Epidermal melanocyte (primary cell): ENCODE data around the gene ATP5MC3.

Experiments used
- DNase-seq: peaks from one replicate; pipeline ENCODE4 v3.0.0; 2011; ENCODE audit warnings: low spot score; ENCODE audit not compliant: insufficient read length

The ATP5MC3 gene

GRCh38 chr2:175168564-175168945 is 13.0 kb downstream of the ATP5MC3 start:
- DNase-seq: no peak

DNA sequence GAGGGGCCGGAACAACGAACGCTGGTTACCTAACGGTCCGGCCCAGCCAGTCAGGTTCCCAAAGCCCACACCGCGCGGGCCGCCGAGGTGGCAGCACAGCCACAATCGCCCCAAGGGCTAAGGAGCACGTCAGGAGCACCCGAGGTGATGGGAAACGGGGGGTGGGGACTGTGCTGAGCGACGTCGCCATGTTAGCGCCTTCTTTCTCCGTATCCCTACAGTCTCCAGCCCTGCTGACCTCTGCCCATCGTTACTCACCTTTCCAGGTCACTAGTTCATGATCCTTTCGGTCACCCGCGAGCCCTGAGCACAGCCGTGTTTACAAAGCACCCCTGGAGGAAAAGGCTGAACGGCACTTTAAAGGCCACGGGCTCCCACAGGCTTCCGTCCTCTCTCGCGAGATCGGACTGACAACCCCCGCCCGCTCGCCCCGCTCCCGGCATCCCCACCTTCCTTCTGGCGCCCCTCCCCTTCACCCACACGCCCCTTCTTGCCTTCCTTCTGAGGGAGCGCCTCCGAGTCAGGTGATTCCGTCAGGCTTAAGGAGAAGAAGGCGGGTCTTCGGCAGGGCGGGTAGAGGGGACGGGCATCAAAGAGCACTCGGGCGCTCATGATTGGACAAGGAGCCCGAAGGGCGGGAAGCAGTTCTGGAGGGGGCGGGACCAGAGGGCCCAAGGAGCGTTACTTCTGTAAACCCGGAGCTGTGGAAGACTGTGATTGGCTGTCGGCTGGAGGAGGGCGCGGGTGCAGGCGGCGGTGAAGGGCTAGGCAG is 13.5 kb downstream of the ATP5MC3 start, which contains the start of gene ATF2:
ATF2 (minus strand) TSS at position 412 of the 772 bp plus-strand sequence. CDS start 31,760 bp downstream, outside the sequence.
- DNase-seq: peak; percentile 68

GRCh38 chr2:175167076-175167791 is 14.3 kb downstream of the ATP5MC3 start:
- no peak for DNase-seq

- no peak for DNase-seq
Measured at GRCh38 chr2:175166216-175166824, 15.2 kb downstream of the ATP5MC3 start.

GRCh38 chr2:175164235-175164634 is 17.3 kb downstream of the ATP5MC3 start:
- DNase-seq: no peak

GRCh38 chr2:175158894-175159293 is 22.6 kb downstream of the ATP5MC3 start:
- DNase-seq: no peak

- DNase-seq: no peak
Measured at GRCh38 chr2:175156534-175156933, 25.0 kb downstream of the ATP5MC3 start.

- DNase-seq: no peak
Measured at GRCh38 chr2:175154661-175155082, 26.8 kb downstream of the ATP5MC3 start.

DNA sequence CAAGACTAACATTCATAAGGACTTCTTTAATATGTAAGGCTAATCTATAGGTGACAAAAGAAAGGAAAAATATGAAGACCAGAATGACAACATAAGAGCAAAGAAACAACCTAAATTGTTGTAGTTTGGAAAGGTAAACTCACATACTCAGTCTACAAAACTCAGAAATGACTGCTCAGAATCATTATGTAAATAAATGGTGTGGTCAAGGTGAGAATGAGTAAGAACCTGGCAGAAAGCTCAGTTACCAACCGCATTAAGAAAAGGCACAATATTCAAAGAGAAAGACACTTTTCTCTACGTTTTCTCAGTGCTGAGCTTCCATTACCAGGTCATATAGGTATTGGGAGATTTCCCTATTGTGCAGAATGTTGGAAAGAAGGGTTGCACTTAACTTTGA is 29.3 kb downstream of the ATP5MC3 start:
- no peak for DNase-seq

- no peak for DNase-seq
Measured at GRCh38 chr2:175151791-175152190, 29.7 kb downstream of the ATP5MC3 start.

DNA sequence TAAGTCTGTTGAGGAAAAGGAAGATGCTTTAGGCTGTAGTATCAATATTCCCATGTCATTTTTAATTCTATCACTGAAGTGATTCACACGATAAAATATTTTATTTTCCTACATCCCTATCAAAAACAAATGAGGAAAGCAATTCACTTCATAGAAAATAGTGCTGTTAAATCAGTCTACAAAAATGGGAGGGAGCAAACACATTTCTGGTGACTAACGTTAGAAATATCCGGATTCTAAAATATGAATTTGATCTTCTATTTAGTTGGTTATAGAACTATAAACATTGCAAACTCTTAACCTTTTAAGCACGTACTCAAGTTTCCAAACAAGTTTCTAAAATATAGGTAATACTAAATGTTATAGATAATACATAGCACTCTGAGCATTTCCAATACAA is 34.3 kb downstream of the ATP5MC3 start:
- no peak for DNase-seq

- DNase-seq: no peak
Measured at GRCh38 chr2:175143678-175144077, 37.8 kb downstream of the ATP5MC3 start.

- DNase-seq: no peak
Measured at GRCh38 chr2:175143191-175143590, 38.3 kb downstream of the ATP5MC3 start.

DNA sequence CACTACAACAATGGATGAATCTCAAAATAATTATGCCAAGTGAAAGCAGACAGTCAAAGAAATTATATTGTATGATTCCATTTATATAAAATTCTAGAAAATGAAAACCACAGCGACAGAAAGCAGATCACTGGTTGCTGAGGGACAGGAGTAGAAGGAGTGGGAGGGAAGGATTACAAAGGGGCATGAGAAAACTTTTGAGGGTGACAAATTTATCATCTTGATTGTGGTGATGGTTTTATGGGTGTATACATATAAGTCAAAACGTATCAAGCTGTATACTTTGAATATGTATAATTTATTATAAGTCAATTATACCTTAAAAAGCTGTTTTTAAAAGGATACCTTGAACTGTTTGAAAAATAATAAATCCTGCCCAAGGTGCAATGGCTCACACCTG is 41.2 kb downstream of the ATP5MC3 start:
- DNase-seq: no peak

- DNase-seq: no peak
Measured at GRCh38 chr2:175137793-175138192, 43.7 kb downstream of the ATP5MC3 start.

DNA sequence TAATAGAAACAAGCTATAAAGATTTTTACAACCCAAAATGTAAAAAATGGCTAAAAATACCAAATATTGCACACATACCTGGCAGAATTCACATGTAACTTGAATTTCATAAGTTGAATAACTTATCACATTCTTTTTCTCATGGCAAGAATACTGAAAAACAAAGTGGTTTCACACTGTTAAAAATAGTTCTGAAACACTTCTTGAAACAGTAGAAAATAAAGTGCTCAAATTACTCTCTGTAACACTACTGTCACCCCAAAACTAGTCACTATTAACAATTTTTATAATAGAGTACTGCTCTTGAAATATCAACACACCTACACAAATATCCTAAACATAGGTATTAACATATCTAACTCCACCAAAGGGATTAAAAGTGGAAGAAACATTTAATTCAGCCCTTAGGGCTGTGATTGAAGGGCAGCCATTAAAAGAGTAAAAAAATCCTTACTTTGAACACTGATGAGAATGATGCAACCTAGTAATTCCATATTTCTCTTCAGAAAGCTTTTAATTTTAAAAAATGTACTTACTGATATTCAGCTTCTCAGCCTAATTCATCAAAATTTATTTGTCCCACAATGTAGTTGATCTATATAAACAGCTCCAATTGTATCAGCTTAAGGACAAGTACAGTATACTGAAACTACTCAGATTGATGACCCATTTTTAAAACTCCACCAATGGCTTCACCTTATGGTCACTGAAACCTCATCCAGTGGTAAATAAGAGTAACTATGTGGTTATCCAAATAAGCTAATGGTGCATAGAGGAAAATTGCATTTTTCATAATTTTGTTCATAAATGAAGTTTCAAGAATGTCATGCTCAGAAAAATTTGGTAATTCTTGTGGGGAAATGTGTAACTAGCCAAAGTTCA is 44.9 kb downstream of the ATP5MC3 start:
- no peak for DNase-seq

DNA sequence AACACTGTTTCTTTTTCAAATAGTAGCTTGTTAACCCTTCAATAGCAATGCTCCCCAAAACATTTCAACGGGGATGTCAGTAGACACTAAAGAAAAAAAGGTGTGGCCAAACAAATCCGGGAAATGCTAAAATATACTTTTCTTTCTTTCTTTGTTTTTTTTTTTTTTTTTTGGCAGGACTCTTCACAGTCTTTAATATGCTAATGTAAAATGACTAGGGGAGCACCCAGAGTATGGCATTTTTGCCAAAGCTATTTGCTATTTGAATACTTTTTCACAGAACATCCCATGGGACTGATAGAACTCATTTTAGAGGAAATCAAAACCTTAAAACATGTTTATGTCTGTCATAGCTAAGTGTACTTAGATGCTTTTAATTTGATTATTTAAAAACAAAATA is 45.6 kb downstream of the ATP5MC3 start:
- no peak for DNase-seq

GRCh38 chr2:175135177-175135576 is 46.3 kb downstream of the ATP5MC3 start:
- DNase-seq: no peak

GRCh38 chr2:175131252-175131651 is 50.3 kb downstream of the ATP5MC3 start:
- DNase-seq: no peak

- no peak for DNase-seq
Measured at GRCh38 chr2:175126661-175127060, 54.8 kb downstream of the ATP5MC3 start.
